GM18526 (cell line): ENCODE results near the gene ZNF892.

Experiments
- POLR2A ChIP-seq: IDR thresholded peaks from 3 replicates; pipeline ENCODE4 v1.6.1; 2011; ENCODE audit not compliant: insufficient read length; ENCODE audit errors: extremely low read depth

The ZNF892 gene

DNA sequence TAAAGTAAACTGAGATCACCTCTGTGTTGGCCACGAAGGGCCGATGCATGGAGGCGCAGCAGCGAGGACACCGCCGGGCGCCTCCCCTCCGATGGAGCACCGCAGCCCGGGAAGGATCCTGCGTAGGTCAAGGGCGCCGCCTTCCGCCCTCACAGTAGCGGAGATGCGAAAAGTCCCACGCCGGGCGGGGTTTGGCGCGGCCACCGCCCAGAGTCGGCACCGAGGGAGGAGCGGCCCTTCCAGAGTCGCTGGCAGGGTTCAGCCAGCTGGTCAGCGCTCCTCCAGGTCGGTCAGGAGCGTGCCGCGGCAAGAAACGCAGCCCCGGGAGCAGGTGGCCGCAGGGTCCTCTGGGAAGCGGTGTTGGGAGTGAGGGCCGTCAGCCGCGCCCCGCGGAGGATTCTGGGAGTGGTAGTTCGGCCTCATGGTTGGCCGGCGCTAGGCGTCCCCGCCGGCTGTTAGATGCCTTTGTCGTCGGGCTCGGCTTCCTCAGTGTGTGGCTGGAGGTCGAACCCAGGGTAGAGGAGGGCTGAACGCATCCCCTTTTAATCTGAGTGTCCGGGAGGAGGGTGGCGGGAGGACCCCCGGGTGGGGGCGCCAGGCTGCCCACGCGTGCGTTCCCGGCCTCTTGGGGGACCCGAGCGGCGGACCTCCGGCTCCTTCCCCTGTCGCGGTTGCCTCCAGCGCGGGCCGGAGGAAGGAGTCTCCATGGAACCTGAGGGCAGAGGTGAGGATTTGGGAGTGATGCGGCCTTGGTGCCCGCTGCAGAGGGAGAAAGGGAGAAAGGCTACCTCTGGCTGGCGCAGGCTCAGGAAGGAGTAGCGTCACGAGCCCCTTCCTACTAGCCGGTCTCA lies at the start of gene ZNF892:
Gene ZNF892 (plus strand): TSS at position 411 of the 851 bp plus-strand sequence. CDS start 295 bp downstream, at position 706.
- TF ChIP-seq POLR2A: peak; percentile 61

DNA sequence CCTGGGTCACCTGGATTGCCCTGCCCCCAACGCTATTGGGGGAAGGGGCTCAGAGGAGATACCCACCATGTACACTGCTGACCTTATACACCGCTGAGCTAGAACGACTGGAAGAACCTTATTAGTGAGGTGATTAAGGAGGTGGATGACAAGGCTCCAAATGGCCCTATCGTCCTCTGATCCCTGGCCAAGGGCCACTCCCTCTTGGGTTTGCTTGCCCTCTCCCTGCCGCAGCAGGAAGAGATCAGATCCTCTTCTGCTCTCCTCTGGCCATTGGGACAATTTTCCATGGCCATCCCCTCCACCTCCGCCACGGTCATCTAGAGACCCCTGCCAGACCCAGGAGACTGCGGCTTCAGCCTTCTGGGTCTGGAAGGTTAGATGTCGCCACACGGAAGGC lies 48.9 kb upstream of the ZNF892 start:
- no peak for TF ChIP-seq POLR2A

DNA sequence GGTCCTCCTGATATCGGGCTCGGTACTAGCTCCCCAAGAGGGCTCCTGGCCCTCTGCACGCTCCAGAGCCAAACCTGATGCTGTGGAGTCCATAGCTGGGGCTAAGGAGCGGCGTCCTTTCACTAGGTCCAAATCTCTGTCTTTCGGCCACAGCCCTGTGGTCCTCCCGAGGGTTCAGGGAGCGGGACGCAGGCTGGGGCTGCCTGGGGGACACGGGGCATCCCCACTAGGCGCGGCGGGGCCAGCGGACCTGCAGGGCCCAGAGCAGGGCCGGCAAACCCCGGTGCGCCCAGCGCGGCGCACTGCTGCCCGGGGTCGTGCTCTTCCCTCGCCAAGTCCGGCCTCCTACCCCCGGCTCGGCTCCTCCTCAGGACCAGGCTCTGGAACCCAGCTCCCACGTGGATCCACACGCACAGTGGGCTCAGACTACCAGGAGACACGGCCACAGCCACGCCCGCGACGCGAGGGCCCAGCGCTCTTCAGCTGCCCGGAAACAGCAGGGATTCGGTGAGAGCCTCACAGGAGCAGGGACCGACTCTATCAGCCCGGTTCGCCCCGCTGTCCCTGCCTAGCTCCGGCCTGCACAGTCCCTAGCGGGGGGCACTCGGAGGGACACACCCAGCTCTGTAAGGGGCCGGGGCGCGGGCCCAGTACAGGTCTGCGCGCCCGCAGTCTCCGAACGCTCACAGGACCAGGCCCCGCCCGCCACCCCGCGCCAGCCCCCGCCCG lies 48.3 kb upstream of the ZNF892 start:
- no peak for TF ChIP-seq POLR2A

DNA sequence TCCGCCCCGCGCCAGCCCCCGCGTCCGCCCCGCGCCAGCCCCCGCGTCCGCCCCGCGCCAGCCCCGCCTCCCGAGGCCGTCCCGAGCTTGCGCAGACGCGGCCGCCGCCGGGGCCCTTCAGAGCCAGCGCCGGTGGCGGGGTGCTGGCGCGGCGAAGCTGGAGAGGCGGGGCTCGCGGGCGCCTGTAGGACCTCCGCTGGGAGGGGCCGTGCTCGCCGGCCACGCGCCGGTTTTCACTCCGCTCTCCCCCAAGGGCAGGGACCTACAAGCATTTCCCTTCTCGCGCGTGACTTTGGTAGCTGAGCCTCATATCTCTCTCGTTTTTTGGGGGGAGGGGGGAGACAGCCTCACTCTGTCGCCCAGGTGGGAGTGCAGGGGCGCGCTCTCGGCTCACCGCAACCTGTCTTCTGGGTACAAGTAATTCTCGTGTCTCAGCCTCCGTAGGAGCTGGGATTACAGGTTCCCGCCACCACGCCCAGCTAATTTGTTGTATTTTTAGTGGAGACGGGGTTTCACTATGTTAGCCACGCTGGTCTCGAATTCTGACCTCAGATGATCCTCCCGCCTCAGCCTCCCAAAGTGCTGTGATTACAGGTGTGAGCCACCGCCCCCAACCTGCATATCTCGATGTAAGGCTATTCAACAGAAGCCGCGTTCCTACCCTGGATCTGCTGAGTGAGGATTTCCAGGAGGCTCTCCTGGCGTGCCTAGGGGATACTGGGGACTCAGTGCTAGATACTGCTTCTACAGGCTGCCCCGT lies 47.5 kb upstream of the ZNF892 start, which contains the start of gene ZNF514:
Gene ZNF514 (minus strand): TSS at position 159 of the 760 bp plus-strand sequence. CDS start 6,595 bp downstream, outside the sequence.
- peak; percentile 17 for TF ChIP-seq POLR2A

DNA sequence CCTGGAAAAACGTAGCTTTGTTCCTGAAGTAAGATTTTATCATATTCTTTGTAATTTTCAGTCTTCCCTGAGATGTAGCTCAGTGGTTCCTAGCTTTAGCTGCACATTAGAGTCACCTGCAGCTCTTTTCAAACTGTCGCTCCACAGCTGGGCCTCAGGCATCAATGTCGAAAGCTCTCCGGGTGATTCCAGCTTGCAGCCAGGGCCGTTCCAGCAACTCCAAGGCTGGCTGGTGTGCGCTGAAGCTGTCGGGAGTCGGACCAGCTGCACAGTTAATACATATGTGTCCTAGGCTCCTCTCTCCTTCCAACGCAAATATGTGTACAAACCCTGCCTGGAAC lies 42.3 kb upstream of the ZNF892 start:
- no peak for TF ChIP-seq POLR2A

DNA sequence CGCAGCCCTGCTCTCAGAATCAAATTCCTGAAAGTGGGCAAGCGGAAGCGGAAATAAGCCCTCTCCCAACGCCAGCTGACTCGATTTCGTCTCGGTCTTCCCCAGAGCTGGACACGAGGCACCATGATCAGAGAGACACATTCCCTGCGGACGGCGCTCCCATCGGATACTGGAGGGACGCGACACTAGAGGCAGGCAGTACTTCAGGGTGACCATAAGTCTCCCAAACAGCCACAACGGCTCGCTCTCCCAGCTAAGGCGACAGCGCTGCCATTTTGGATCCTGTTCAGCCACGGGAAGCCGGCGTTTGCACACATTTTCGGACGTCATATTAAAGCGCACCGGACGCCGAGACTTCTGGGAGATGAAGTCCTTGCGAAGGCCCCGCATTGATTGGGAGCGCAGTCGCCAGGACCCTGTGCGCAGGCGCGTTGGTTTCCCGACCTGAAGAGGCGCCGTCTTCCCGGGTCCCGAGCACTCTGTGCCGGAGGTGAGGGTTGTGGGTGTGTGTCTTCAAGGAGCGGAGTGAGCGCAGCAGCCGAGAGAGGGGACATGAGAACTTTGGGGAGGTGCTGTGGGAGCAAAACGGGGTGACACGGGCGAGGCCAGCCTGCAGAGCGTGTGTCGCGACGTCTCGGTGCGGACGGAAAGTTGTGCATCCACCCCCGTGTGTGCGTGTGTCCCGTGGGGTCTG lies 41.8 kb upstream of the ZNF892 start, which contains the start of gene ZNF2:
Gene ZNF2 (plus strand): TSS at position 439 of the 694 bp plus-strand sequence. CDS start 10,418 bp downstream, outside the sequence.
- TF ChIP-seq POLR2A: peak; percentile 89

DNA sequence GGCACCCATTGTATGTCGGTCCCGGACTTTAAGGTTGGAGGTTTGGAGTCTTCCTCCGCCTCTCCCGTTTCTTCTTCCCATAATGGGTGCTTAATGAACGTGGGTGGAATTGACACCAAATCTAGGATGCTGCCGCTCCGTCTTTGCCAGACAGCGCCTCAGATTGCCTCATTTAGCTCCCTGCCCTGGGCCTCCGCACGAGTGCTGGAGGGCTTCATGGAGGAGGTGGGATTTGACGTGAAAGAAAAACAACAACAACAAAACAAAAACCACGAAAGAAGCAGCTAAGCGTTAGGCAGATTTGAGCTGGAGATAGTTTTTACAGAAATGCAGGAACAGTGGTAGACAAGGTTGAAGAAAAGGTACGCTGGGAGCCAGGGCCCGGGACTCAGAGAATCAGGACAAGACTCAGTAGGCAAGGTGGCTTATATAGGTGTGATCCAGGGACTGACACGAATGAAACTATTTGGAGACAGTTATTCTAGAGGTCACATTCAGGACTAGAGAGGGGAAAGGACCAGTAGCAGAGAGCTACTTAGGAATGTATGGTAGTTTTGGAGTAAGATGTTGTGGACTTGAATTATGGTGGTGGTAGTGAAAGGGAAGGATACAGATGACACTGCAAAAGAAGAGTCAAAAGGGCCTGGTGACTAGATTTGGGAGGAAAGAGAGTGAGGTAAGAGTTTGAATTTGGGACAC lies 41.1 kb upstream of the ZNF892 start:
- no peak for TF ChIP-seq POLR2A

DNA sequence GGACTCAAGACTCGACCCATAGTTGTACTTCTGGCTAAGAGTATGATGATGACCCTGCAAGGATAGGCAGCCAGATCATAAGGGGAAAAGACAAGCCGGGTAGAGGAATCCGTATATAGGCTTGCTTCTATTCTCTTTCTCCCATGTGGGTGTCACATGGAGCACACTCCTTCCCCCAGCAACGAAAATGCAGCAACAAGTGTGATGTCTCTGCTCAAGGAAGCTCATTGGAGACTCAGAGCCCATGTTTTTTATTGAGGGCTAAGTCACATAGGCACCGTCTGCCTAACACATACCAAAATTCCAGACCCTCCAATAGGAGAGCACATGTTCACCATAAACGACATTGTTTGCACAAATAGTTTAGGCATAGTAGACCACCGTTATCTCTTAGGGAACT lies 35.4 kb upstream of the ZNF892 start:
- TF ChIP-seq POLR2A: no peak

DNA sequence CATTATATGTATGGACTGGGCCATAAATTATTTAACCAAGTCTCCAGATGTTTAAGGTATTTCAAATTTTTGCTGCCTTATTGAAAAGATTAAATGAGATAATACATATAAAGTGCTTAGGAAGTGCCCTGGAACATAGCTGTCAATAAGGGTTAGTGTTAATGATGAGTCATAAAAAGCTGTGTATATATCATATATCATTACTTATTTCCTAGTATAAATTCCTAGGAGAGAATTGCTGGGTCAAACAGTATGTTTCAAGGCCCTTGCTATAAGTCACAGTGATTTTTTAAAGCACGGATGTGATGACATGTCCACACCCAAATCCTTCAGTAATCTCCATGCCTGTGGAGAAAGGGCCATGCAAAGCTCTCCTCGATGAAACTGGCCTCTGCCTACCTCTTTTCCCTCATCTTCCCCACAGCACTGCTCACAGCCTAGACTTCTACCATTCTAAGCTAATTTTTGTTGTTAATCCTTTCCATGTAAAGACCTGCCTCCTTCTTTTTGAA lies 33.2 kb upstream of the ZNF892 start:
- TF ChIP-seq POLR2A: no peak

DNA sequence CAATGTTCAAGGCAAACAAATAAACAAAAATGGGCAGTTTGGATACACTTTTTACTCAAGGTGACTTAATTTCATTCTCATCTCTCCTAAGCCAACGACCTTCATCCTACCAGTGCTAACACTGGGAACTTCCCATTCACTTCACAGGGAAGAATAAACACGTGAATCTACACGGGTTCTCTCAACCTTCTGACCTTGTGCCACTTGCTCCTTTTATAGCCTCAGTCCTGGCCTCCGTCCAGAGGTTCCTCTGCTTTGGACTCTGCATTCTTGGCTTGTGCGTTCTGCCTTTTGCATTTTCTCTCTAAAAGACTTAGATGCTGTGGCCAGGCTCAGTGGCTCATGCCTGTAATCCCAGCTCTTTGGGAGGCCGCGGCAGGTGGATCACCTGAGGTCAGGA lies 27.9 kb upstream of the ZNF892 start:
- TF ChIP-seq POLR2A: no peak

DNA sequence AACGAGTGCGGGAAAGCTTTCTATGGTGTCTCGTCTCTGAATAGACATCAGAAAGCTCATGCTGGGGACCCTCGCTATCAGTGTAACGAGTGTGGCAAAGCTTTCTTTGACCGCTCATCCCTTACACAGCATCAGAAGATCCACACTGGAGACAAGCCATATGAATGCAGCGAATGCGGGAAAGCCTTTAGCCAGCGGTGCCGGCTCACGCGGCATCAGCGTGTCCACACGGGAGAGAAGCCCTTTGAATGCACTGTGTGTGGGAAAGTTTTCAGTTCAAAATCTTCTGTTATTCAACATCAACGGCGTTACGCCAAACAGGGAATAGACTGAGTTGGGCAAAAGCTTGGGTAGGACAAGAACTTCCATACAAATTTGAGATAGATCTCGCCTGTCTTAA lies 25.5 kb upstream of the ZNF892 start:
- no peak for TF ChIP-seq POLR2A

DNA sequence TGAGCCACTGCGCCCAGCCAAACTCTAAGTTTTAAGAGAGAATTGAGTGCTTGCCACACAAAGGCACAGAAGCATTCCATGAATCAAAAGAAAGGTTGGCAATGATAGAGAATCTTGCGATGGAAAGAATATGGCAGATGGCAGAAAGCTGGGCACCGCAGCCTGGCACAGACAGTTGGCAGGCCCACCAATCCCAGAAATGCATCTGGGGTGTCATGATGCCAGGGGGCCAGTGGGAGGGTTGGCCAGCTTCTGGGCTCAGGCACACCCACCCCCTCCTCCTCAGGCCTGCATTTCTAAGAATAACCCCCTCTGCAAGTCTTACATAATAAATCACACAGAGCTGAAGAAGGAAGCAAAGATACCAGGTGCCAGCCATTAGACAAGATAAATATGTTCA lies 22.1 kb upstream of the ZNF892 start:
- no peak for TF ChIP-seq POLR2A

DNA sequence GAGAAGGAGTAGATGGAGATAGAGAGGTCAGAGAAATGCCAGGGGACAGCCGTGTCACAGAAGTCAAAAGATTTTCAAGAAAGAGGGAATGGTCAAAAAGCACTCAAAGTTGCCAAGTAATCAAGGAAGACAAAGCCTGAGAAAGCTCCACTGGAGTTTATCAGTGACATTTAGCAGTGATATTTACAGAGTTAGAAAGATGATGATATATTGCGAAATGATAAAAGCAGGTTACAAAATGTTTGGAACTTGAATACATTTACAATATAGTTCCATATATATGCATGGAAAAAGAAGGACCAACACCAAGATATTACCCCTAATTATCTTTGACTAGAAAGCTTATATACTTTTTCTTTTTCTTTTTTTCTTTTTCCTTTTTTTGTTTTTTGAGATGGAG lies 21.3 kb upstream of the ZNF892 start:
- TF ChIP-seq POLR2A: no peak

DNA sequence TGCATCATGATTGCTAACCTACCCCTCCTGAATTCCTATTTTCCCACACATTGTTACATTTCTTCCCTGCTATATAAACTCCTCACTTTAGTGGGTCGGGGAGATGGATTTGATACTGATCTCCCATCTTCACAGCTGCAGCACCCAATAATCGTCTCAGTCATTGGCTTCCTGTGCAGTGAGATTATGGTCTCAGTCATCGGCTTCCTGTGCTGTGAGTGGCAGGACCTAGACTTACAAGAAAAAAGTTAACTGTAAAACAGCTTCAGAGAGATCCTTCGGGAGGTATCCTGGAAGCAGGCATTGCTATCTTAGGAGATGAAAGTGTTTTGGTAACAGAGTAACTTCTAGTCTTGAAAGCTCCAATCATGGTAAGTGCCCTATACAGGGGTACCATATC lies 3.4 kb upstream of the ZNF892 start:
- no peak for TF ChIP-seq POLR2A
